Ovary (tissue), 9 donors: ENCODE data around the gene C1orf21. TPM values are rescaled to one million over a fixed set of nuclear protein-coding genes. Genes with fewer than 3 reads are reported as not detected.

Experiments
- DNase-seq, 5 donors: peaks; one replicate each; pipeline ENCODE4 v3.0.0-alpha.2; 2019 to 2020
- H3K27ac ChIP-seq, 2 donors: fragments of 200-600 bp; one replicate each; pipeline versions ENCODE4 v1.5.1 to v1.8.0; 2019 to 2022
- H3K27me3 ChIP-seq: fragments of 200-600 bp; one replicate; pipeline ENCODE4 v1.8.0; 2022
- H3K36me3 ChIP-seq: fragments of 200-600 bp; sonication (generic); one replicate; pipeline ENCODE4 v1.5.1; 2019
- H3K4me1 ChIP-seq: one replicate; pipeline ENCODE4 v1.8.1; 2013; ENCODE audit warnings: mild to moderate bottlenecking, moderate library complexity; ENCODE audit not compliant: insufficient read depth
- H3K4me3 ChIP-seq: fragments of 200-600 bp; sonication (generic); one replicate; pipeline ENCODE4 v1.5.1; 2017
- H3K9me3 ChIP-seq, 2 donors: fragments of 200-600 bp in 1 of 2; sonication (generic) in 1 of 2; one replicate each; pipeline versions ENCODE4 v1.5.1 to v1.8.1; 2013 to 2019; ENCODE audit warnings: mild to moderate bottlenecking in 1 of 2, moderate library complexity in 1 of 2
- EP300 ChIP-seq: sonication (generic); formaldehyde crosslinking; IDR thresholded peaks from one replicate; pipeline ENCODE4 v1.6.1; 2017; ENCODE audit warnings: antibody characterized with exemption
- POLR2A ChIP-seq: fragments of 450-650 bp; IDR thresholded peaks from one replicate; pipeline ENCODE4 v1.6.1; 2017; ENCODE audit warnings: antibody characterized with exemption, mild to moderate bottlenecking, moderate library complexity
- WGBS, 3 donors: extraction: QIAGEN DNeasy Blood & Tissue Kit in 1 of 3; methylation state at CpG; one replicate each; pipeline versions ENCODE4 v1.1.5 to v1.1.7; 2013 to 2017; 5-methylcytosine and 5-hydroxymethylcytosine counted together
- intact Hi-C, 4 donors: fragments of 100-400 bp; cut with DNase I; formaldehyde crosslinking; loops; one replicate each; pipeline versions ENCODE4 v1.11.0 to v1.15.1; 2022 to 2023
- polyA plus RNA-seq, 2 donors: library from polyadenylated mRNA; stranded (reverse); fragments of 200-250 nt in 1 of 2; fragments of 350-450 nt in 1 of 2; fragmentation: Illumina TruSeq in 1 of 2; extraction: RNeasy Lipid Tissue Mini Kit (QIAGEN cat#74804) in 1 of 2; gene quantifications; one replicate each; pipeline ENCODE4 v1.2.3, GENCODE V29; 2013 to 2014
- total RNA-seq, 7 donors: library from RNA; depleted of rRNA in 2 of 7; stranded (reverse); fragments of >200 nt in 2 of 7; fragmentation: NEBNext Ultra II Directional in 3 of 7; extraction: Animal tissue kit (Norgen Biotek cat#: 25700) in 3 of 7; gene quantifications; one replicate each; pipeline versions ENCODE4 v1.1.0 to v1.2.4, GENCODE V29; 2016 to 2023
- TF ChIP-seq, protein P1 (sequence below), 3 donors: fragments of 450-650 bp in 2 of 3; fragments of 200-600 bp in 1 of 3; IDR thresholded peaks; one replicate each; pipeline versions ENCODE4 v1.5.1 to v1.8.0; 2016 to 2022; ENCODE audit warnings: antibody characterized with exemption in 3 of 3, mild to moderate bottlenecking in 1 of 3
- donor health status: DM: no; HTN: no; CAD: no; lungs with moderate emphysema.
- donor health status: DM: no; HTN: no; CAD: no.
- donor health status: Bipolar disorder and iron deficiency.
- donor health status: DM: yes; HTN: yes; CAD: no.
- donor health status: DM: no; HTN: no; CAD: no.
- donor health status: DM: yes; HTN: yes; CAD: no.

The C1orf21 gene
- total and polyA plus RNA-seq, 9 donors = 22.9 to 108 (median 59.4) TPM

DNA sequence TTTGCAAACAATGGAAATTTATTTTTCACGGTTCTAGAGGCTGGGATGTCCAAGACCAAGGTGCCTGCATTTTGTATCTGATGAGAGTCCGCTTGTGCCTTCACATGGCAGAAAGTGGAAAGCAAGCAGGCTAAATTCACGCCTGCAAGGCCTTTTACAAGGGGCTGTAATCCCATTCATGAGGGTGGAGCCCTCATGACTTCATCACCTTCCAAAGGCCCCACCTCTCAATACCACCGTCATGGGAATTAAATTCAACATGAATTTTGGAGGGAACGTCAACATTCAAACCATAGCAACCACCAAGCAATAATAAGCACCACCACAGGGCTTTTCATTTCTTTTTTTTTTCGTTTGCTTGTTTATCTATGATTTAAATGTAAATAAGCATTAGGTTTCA is 115.3 kb downstream of the C1orf21 start:
- WGBS, 3 donors = 88 to 97% (median 92%) methylated on average over 6 of the region's 6 CpGs
- TF ChIP-seq EP300 (no peak), POLR2A (no peak)
- TF ChIP-seq, protein P1, sequence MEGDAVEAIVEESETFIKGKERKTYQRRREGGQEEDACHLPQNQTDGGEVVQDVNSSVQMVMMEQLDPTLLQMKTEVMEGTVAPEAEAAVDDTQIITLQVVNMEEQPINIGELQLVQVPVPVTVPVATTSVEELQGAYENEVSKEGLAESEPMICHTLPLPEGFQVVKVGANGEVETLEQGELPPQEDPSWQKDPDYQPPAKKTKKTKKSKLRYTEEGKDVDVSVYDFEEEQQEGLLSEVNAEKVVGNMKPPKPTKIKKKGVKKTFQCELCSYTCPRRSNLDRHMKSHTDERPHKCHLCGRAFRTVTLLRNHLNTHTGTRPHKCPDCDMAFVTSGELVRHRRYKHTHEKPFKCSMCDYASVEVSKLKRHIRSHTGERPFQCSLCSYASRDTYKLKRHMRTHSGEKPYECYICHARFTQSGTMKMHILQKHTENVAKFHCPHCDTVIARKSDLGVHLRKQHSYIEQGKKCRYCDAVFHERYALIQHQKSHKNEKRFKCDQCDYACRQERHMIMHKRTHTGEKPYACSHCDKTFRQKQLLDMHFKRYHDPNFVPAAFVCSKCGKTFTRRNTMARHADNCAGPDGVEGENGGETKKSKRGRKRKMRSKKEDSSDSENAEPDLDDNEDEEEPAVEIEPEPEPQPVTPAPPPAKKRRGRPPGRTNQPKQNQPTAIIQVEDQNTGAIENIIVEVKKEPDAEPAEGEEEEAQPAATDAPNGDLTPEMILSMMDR (IDR thresholded peaks at IDR 0.05) = no peak
- Histone ChIP-seq H3K4me3 (no peak overlapping the region), H3K27ac (no peak overlapping the region), H3K36me3 (no peaks in the 10 kb centered on the region), H3K27me3 (no peaks in the 10 kb centered on the region), H3K4me1 (peaks cover 3% of the 10 kb centered on the region), H3K9me3 (no peaks in the 10 kb centered on the region)
- no peak for DNase-seq
- intact Hi-C loops = no loop called here

DNA sequence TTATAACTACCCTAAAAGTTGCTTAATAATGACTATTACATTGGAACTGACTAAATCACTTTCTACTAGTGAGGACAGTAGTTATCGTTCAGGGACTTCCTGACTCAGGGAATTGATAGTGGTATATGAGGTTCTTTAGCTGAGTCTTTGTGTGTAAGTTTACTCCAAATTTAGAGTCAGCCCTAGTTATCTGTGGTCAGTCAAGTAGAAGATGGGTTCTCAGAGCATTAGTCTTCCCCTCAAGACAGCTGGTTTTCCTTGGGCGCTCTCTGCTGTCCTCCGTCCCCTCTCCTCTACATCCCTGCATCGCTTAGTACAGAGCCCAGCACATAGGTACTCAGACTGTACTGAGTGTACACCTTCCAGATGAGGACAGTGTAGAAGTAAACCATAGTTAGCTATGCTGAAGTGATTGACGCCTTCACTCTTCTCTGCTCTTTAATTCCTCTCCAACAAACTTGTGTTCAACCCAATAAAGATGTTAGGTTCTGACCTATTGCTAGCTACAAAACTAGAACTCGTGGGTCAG is 116.5 kb downstream of the C1orf21 start:
- WGBS, 3 donors = 90 to 92% (median 91%) methylated on average over 6 of the region's 6 CpGs
- Histone ChIP-seq H3K27me3 (no peaks in the 10 kb centered on the region), H3K9me3 (no peaks in the 10 kb centered on the region), H3K36me3 (no peaks in the 10 kb centered on the region), H3K4me3 (no peak overlapping the region), H3K27ac (no peak overlapping the region), H3K4me1 (peaks cover 5% of the 10 kb centered on the region)
- intact Hi-C loops = no loop called here
- no peak for DNase-seq
- TF ChIP-seq, protein P1 (IDR thresholded peaks at IDR 0.05) = no peak
- TF ChIP-seq POLR2A (no peak), EP300 (no peak)

DNA sequence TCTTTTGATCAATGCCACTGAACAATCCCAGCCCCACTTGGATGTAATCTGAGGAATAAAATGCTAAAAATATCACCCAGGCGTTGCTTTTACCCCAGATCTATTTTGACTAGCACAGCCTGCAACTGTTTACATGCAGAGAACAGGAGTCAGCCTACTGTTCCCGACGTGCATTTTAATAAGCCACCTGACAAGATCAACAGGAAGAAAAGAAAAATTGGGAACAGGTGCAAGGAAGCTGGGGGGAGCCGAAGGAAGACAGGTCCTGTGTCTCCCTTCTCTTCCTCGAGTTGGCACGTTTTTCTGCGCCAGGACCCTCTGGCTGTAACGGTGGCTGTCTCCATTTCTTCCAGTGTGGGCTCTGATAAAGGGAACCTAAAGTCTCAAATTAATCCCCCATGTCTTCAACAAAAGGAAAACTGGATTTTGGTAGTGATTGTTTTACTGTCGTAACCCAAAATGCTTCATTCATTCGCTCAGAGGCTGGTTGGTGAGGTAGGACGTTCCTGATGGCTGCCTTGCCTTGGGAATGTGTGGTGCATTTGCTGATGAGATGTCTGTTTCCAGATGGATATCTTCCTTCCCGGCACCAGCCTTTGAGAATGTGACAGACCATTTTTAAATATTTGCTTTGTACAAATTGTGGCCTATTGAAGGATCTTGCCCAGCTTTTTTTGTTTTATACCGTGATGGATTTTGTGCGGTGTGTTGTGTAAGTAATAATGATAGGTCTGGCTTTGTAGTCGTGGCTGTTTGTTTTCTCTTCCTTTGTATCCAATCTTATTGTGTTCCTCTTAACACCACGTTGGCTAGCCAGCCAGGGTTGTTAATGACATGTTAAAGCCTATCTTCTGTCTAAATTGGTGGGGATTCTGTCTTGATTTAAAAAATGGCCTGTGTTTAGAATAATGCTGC is 117.5 kb downstream of the C1orf21 start:
- DNase-seq = no peak

DNA sequence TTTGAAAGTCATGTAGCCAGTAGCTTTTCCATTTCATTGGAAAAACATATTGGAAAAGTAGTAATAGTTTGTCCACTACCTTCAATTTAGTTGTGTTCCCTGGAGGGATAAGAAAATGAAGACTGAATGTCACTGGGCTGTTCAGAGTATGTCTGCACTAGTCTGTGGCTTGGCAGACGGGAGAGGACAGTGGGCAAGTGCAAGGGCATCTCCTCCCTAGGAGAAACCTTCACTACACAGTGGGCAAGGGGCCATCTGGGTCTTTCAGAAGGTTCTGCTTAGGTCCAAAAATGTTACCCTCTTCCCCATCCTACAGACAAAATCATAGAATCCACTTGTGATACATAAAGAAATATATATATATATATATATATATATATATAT is 118.1 kb downstream of the C1orf21 start:
- no peak overlapping the region for H3K27ac ChIP-seq
- 100% methylated on average over 1 of the region's 1 CpG for WGBS, 3 donors
- H3K36me3 ChIP-seq = no peaks in the 10 kb centered on the region
- intact Hi-C loops = no loop called here
- TF ChIP-seq EP300 (no peak), POLR2A (no peak)
- TF ChIP-seq, protein P1 (IDR thresholded peaks at IDR 0.05) = no peak
- DNase-seq = no peak
- H3K27me3 ChIP-seq = no peaks in the 10 kb centered on the region
- peaks cover 8% of the 10 kb centered on the region for H3K4me1 ChIP-seq
- H3K9me3 ChIP-seq = no peaks in the 10 kb centered on the region
- H3K4me3 ChIP-seq = no peak overlapping the region

More for the DNA sequence above, 117.5 kb downstream of the C1orf21 start:
- H3K27ac ChIP-seq = no peak overlapping the region
- peaks cover 6% of the 10 kb centered on the region for H3K4me1 ChIP-seq
- intact Hi-C loops = no loop called here
- H3K36me3 ChIP-seq = no peaks in the 10 kb centered on the region
- WGBS, 3 donors = 57 to 67% (median 63%) methylated on average over 16 of the region's 16 CpGs
- H3K27me3 ChIP-seq = no peaks in the 10 kb centered on the region
- no peaks in the 10 kb centered on the region for H3K9me3 ChIP-seq
- TF ChIP-seq, protein P1 (IDR thresholded peaks at IDR 0.05) = no peak
- no peak for TF ChIP-seq POLR2A
- no peak overlapping the region for H3K4me3 ChIP-seq
